Measurements from ENCODE around the gene TSN. TPM values are rescaled to one million over a fixed set of nuclear protein-coding genes. Genes with fewer than 3 reads are reported as not detected.
"Not testable (repeated sequence)": the region's sequence is repeated elsewhere in the genome, so short reads cannot be mapped to it uniquely, and the experiment has no call there.

TSN gene
- total RNA-seq, 2 experiments from 2014 or later, result 49.1 to 50.9 TPM

- Mint-ChIP-seq H3K27me3 (peaks cover 10% of the 10 kb centered on the region), H3K4me1 (ENCODE audit: low read depth) (no peaks in the 10 kb centered on the region), H3K9me3 (no peaks in the 10 kb centered on the region), H3K4me3 (no peak overlapping the region), H3K36me3 (ENCODE audit: low read depth) (no peaks in the 10 kb centered on the region), H3K27ac (no peak overlapping the region)
- Histone ChIP-seq H3K27me3 (ENCODE audit: control insufficient read depth in 1 of 2, insufficient read depth in 2 of 2, low read length in 2 of 2) (no peaks in the 10 kb centered on the region), H3K36me3 (ENCODE audit: insufficient read depth, low read length) (no peaks in the 10 kb centered on the region), H3K9me3 (ENCODE audit: control insufficient read depth in 1 of 2, insufficient read depth in 1 of 2, low read length in 2 of 2) (no peaks in the 10 kb centered on the region), H3K27ac (ENCODE audit: low read depth in 1 of 2, low read length in 2 of 2) (no peak overlapping the region), H3K4me3 (ENCODE audit: low read length) (no peak overlapping the region), H3K4me1 (ENCODE audit: insufficient read depth, low read length) (no peaks in the 10 kb centered on the region)
- intact Hi-C loops (cut with DNase I, micrococcal nuclease), result no loop called here
- ATAC-seq (ENCODE audit: poor library complexity), result no peak
- ChIA-PET CTCF (no interaction called here), POLR2A (no interaction called here)
- DNase-seq, result peak in 2 of 14 experiments; percentile 3 to 7
- no peak for TF ChIP-seq CTCF (IDR thresholded peaks at IDR 0.05)
Observed at GRCh38 chr2:121810959-121811853, 55.8 kb downstream of the TSN start.

GRCh38 chr2:121813083-121813482, 57.6 kb downstream of the TSN start:
- H3K4me3 ChIP-seq (ENCODE audit: low read length); ATAC-seq (ENCODE audit: poor library complexity); intact Hi-C loops (cut with DNase I, micrococcal nuclease); H3K27ac Mint-ChIP-seq; H3K9me3 Mint-ChIP-seq; H3K36me3 Mint-ChIP-seq (ENCODE audit: low read depth); POLR2A ChIA-PET; H3K9me3 ChIP-seq (ENCODE audit: control insufficient read depth in 1 of 2, insufficient read depth in 1 of 2, low read length in 2 of 2); H3K4me3 Mint-ChIP-seq; H3K27me3 Mint-ChIP-seq; H3K27me3 ChIP-seq (ENCODE audit: control insufficient read depth in 1 of 2, insufficient read depth in 2 of 2, low read length in 2 of 2); H3K36me3 ChIP-seq (ENCODE audit: insufficient read depth, low read length); H3K27ac ChIP-seq (ENCODE audit: low read depth in 1 of 2, low read length in 2 of 2); DNase-seq; H3K4me1 ChIP-seq (ENCODE audit: insufficient read depth, low read length); H3K4me1 Mint-ChIP-seq (ENCODE audit: low read depth); CTCF ChIA-PET: not testable (repeated sequence)

GRCh38 chr2:121815216-121815615, 59.8 kb downstream of the TSN start:
- no peak overlapping the region for H3K4me3 ChIP-seq (ENCODE audit: low read length)
- H3K9me3 Mint-ChIP-seq, result no peaks in the 10 kb centered on the region
- intact Hi-C loops (cut with DNase I, micrococcal nuclease), result no loop called here

More at GRCh38 chr2:121815216-121815615, 59.8 kb downstream of the TSN start:
- ChIA-PET CTCF (no interaction called here), POLR2A (no interaction called here)
- H3K27me3 ChIP-seq (ENCODE audit: control insufficient read depth in 1 of 2, insufficient read depth in 2 of 2, low read length in 2 of 2), result peaks cover 0 to 6% of the 10 kb centered on the region in 2 experiments
- peaks cover 0 to 8% of the 10 kb centered on the region in 2 experiments for H3K9me3 ChIP-seq (ENCODE audit: control insufficient read depth in 1 of 2, insufficient read depth in 1 of 2, low read length in 2 of 2)
- H3K4me1 ChIP-seq (ENCODE audit: insufficient read depth, low read length), result no peaks in the 10 kb centered on the region
- H3K4me3 Mint-ChIP-seq, result no peak overlapping the region
- TF ChIP-seq CTCF (IDR thresholded peaks at IDR 0.05), result no peak
- H3K27ac Mint-ChIP-seq, result no peak overlapping the region
- ATAC-seq (ENCODE audit: poor library complexity) (no peak), DNase-seq (no peak)
- peaks cover 11% of the 10 kb centered on the region for H3K27me3 Mint-ChIP-seq
- H3K4me1 Mint-ChIP-seq (ENCODE audit: low read depth), result no peaks in the 10 kb centered on the region
- H3K27ac ChIP-seq (ENCODE audit: low read depth in 1 of 2, low read length in 2 of 2), result no peak overlapping the region
- H3K36me3 ChIP-seq (ENCODE audit: insufficient read depth, low read length), result no peaks in the 10 kb centered on the region
- no peaks in the 10 kb centered on the region for H3K36me3 Mint-ChIP-seq (ENCODE audit: low read depth)

All from CD4-positive, alpha-beta T cell (primary cell).